HG02678 (cell line): ENCODE measurements around the gene CBX8.
A peak's percentile ranks its signal among the peaks of the same experiment; 100 is the strongest.

Experiments used
- ATAC-seq: cut with Tn5 transposase; IDR thresholded peaks from one replicate; pipeline ENCODE4 v1.9.1; 2021; ENCODE audit warnings: mild to moderate bottlenecking, moderate library complexity; ENCODE audit not compliant: unreplicated experiment

CBX8 gene

DNA sequence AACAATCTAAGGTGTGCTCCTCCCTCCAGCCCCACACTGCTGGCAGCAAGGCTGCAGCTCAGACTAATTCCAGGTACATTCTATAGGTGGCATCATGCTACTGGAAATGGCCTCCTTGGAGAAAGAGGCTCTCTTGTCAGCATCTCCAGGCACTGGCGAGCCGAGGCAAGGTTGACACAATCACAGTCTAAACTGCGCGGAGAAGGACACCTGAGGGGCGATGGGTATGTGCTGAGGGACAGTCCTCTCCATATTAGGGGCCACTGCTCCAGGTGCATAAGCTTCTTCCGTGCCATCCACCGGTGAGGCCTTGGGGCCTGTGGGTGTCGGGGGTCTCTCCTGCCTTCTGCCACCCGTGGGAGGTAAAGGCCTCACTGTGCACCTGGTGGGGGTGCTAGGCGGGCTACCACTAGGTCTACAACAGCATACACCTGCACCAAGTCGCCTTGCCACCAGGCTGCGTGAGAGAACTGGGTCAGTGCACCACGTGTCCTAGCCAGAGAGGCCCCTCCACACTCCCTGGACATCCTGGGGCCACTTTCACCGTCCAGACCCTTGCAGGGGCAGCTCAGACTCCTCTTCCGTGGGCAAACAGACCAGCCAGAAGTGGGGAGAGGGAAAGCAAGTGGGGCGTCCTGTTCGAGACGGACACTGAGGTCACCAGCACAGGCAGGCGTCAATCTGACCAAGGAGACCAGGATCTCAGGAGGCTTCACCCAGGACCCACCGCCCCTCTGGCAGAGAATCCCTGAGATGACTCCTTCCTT lies 12.1 kb upstream of the CBX8 start:
- no peak for ATAC-seq

DNA sequence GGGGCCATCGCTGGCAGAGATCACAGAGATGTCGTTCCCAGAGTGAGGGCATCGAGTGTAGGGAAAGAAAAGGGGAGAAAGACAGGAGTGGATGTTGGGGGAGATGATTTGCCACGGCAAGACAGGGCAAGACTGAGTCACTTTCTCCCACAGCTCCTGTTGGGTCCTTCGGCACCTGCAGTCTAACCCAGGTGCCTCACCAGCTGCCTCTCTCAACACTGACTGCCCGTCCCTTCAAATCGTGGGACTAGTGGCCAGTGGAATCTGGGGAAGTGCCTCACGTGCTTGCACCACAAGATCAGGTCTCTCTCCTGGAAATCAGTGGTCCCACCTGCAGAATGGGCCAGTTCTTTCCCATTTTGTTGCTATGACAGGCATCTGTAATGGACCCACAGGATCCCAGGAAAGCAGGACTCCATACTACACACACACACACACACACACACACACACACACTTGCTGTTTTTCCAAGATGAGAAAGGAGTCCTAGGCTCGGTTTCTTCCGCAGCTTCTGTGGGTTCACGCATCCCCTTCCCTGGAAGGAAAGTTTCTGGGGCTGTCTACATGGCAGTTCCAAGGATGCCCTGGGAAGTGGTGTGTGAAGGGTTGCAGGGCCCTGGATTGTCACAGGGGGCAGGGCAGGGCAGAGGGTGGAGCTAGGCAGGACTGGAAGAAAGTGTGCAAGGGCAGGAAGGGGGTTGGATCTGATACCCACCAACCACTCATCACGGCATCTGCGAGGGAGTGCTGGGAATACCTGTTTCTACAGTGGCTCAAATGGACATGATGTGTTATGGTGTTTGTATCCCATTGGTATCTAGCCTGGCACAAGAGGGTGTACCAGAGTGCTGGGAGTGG lies 10.2 kb upstream of the CBX8 start:
- ATAC-seq = no peak

DNA sequence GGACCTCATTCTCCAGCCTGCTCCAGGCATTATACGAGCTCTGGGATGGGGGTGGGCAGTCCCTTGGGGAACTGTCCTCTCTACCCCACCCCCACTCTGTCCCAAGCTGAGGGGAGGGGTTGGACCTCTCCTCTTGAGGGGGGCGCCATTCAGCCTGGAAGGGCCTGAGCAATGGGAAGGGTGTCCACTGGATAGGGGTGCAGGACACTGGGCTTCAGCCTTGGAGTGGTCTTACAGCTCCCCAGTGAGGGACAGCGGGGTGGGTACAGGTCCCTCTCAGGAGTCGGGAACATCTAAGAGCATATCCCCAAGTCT lies 9.5 kb upstream of the CBX8 start:
- no peak for ATAC-seq

DNA sequence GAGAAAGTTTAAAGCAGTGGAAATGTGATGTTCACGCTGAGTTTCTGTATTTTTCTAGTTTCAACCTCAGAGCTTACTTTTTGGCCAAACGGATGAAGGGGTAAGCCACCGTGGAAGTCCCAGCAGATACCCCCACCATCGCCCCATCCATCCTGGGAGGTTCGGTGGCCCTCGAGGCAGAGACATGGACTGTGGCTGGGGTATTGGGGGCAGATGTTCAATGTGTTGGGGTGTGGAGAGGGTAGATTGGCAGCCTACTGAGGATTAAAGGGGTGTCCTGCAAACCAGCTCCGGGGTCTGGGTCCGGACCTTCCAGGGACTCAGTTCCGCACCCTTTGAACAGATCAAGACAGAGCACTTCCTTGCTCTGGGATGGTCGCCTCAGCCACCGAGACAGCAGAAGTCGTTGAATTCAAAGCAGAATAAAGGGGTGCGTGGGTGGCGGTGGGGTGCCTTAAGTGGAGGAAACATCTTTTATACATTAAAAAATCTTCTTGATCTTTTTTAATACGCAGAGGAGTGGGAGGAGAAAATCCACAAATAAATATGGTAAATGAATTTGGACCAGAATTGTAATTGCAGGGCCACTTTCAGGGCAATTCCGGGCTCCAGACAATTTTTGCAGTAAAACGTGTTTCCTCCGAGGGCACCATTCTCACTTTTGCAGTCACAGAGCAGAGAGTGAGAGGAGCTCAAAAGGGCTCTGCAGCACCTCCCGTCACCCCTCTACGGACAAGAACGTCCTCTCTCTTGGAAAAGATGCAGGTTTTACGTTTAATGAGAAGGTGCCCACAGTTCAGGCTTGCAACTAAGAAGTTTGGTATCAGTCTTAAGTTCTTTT lies 8.2 kb upstream of the CBX8 start:
- no peak for ATAC-seq

DNA sequence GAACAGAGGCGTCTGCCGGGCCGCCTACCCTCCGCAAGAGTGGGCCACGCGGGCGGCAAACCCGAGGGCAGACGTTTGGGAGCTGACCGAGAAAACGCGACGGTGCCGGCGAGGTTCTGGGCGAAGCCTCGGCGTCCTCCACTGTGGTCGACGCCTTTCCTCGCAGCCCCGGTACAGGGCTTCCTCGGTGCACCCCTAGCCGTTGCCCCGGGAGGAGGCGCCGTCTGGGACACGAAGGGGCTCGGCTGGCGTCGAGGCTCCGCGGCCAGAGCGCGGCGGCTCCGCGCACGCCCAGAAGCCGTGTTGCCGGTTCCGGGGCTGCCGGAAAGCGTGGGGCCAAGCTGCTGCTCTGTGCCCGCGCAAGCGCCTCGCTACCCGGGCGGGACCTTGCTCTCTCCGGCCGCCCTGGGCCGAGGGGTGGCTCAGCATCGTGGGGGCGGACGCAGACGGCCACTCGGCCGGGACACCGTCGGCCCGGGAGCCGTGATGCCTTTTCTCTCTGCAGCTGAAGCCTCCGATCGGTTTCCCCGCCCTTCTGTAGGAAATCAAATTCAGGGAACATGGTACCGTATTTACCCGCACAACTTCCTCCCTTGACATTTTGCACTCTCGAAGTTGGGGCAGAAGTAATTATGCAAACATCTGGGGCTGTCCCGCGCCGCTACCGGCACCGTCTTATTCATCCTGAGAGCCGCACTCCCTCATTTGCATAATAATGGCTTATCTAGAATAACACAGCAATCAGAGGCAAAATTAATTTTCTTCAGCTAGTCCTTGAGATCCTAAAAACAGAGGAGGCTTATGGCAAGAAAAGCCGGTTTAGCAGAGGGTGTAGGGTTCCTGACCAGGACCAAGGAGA lies 7.3 kb upstream of the CBX8 start:
- ATAC-seq = peak; percentile 63

DNA sequence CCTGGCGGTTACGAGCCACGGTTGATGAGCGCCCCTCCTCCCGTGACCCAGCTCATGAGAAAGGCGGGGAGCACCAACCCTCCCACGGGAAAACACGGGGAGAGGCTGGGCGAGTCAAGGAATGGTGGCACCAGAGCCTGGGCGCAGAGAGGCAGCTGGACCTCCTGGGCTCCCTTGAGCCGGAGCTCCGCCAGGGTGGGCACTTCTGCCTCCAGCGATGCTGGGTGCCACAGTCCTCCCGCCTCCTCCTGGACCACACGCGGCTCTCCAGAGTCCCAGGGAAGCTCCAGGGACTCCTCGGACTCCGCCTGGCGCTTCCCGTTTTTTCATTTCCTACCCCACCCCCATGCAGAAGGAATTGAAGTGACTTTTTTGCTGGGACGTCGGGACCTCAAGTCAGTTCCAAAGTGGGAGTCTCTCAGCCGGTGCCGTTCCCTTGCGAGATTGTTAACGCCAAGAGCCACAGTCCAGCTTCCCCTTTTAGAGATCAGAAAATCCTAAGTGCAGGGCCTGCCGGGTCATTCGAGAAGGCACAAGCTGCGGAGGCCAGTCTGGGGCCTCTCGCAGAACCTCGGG lies 6.6 kb upstream of the CBX8 start:
- ATAC-seq = no peak

DNA sequence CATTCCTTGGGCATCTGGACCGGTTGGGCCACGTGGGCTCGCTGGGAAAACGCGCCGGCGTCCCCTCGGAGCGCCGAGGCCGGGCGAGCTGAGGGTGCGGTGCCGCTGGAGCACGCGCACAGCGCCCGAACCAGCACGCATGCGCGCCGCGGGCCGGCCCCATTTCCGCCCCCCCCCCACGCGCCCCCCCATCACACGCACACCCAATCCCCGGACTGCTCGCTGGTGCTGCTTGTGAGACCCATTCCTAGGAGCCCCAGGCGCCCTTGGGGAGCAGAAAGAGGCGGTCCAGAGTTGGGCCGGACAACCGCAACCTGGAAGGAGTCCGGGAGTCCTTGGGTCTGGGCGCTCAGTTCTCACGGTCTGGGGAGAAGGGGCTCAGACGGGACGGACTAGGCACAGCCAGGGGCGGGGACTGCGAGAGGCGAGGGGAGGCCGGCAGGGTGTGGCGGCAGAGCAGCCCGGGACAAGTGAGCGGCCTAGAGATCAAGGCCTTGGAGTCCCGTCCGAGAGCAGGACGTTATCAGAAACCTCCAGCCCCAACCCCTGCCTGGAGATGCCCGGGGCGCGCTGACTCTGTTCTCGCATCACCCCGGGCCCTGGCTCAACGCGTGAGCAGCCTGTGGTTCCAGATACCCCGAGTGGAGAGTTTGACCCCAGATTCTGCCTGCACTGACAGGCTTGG lies 6.0 kb upstream of the CBX8 start:
- no peak for ATAC-seq

DNA sequence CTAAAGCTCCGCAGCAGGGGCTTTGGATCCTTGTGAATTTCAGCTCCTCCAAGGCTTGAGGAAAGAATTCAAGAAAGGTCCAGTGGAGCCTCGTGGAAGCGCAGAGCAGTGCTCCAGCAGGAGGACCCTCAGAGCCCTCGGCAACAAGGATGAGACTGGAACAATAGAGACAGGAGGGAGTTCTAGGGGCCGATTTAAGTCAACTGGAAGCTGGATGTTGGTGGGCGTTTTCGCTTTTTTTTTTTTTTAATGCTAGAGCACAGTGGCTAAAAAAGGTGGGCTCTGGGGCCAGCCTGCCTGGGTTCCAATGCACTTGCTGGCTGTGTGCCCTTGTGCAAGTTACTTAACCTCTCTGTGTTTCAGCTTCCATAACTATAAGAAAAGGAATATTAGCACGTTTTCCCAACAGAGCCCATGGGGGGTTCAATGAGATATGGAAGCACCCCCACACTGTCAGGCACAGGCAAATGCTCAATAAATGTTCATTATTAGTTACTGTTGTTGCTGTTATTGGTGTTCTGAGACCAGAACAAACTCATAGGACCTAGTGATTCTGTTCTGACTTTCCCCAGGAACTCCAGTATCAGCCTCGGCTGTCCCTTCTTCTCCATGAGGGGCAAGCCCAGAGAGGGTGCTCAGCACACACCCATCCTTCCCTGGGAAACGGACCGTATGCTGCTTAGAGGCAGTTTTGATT lies 5.3 kb upstream of the CBX8 start:
- no peak for ATAC-seq

DNA sequence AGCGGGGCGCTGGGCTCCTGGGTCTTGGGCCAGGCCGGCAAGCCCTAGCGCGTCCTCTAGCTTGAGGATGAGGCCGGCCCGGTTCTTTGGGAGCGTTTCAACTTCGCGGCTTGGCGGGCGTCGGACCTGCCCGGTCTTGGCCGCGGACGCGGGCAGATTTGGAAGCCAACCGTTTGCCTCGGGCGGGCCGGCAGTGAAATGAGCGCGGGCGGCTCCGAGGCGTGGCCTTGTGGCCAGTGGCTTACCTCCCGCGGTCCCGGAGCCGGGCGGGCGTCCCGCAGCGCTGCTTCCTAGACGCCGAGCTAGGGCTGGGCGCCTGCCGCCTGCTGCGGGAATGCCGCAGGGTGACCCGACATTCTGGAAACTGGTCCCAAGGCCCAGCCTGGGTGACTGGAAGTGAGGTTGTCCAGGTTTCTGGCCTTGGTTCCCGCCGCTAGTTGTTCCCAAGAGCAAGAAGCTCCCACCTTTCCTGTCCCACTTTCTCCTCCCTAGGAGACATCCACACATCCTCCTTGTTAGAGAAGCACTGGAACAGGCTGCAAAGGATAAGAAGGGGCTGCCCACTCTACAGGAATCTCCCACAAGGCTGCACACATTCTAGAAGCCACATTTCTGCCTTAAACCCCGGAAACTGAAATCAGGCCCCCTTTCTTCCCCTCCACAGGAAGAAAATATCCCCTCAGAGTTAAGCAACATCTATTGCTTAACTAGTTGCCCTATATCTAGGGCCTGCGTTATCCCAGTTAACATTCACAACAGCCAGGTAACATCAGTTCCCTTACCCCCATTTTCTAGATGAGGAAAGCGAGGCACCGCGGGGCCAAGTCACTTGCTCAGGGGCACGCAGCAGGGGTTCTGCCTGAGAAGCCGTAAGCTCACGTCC lies 4.5 kb upstream of the CBX8 start:
- ATAC-seq = no peak

DNA sequence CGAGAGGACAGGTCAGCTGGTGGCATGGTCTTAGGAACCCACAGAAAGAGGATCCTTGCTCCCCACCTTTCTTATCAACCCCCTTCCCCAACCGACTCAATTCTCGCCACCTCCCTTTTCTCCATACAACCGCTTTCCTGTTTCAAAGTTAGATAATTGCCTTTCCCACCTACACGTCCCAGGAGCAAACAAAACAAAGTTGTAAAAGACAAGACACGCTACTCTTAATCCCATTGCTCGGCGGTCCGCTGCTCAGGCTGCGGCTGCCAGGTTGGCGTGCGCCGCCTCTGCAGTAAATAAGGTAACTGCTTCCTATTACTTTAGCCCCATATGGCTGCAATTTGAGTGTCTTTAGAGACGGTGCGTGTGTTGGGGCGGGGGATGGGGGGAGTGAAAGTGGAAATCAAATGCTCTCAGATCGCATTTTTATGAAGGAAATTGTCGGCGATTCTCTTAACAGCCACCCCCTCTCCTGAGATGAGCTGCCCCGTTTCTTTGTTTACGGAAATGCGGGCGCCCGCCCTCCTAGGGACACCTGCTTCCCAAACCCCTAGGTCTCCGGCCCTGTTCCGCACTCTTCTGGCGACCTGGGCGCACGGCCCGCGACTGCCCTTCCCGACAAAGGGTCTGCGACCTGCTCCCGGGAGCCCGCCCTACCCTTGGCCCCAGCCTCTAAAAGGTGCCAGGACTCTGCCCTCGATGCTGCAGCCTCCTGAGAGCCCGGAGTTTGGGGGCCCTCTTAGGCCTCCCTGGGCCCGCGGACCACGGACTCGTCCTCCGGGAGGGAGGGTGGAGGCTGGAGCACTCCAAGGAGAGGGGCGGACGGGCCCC lies 3.7 kb upstream of the CBX8 start:
- ATAC-seq = no peak

DNA sequence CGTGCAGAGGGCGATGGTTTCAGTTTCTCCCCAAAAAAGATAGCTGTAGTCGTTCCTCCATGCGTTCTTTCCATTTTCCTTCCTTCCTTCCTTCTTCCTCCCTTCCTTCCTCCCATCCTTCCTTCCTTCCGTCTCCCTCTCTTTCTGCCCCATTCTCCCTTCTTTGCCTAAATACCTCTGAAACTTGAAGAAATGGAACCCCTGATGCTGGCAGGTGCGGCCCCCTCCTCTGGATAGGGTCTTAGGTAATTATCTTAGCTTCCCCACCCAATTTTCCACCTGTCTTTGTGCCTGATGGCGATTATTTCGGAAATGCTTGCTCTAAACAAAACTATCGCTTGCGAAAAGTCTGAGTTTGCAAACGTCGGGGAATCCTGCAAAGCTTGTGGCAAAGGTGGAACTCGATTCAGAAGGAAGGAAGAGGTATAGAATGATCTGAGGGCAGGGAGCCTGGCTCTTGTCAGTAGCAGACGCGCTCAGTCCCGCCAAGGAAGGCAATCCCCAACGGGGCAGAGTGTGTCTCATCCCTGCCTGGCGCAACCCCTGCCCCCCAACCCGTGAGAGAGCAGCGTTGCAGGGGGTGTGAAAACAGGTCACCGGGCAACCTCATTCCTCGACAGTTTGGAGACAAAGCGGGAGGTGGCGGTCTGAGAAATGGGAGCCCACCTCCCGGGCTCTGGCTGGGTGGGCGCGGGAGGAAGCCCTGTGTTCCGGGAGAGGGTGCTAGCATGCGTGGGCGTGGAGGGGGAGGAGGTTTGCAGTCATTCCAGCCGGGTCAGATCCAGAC lies 2.9 kb upstream of the CBX8 start:
- no peak for ATAC-seq

DNA sequence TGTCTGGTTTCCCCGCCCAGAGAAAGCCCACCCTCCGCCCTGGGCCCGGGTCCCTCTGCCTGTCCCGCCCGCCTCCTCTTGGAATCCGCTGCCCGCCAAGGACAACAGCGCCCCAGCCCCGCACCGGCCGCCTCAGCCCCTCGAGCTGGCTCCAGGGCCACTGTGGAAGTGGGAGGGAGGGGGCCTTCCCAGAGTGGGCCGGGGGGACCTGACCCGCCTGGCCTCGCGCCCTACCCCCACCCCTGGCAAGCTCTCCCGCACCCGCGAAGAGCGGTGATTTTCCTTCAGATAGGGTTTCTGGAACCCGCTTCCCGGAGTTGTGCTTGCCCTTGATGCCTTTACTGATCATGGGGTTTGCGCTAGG lies 2.3 kb upstream of the CBX8 start:
- ATAC-seq = no peak

DNA sequence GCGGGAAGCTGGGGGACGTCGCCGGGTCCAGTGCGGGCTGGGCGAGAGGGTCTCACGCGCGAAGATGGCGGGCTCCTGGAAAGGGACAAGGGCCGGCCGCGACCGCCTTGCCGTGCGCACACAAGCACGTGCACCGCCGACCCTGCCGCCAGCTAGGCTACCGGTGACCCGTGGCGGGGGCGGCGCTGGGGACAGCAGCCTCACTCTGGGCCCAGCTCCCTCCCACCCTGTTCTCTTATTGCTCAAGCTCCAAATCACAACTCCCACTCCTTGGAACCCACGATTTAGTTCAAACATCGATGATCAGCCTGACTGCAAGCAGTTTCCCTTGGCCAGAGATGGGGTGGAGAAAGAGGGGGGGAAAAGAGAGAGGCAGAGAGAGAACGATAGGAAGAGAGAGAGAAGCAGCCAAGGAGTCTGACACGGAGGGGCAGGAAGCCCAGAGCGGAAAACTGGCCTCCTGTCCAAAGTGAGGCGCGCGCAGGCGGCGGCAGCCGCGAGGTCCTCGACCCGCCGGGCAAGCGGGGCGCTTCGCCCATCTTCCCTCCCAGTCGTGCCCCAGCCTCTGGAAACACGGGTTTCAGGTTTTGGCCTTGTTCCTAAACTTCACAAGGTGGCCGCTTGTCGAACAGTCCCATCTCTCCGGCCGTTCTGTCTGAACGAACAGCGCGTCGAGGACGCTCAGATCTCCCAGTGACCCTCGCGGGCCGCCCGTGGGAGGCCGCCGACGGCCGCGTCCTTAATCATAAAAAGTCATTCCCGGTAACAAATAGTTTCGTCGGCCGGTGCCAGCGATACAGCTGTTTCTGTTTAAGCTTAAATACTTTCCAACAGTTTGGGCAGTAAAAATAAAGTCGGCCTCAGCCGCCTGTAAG lies 1.7 kb upstream of the CBX8 start:
- no peak for ATAC-seq

DNA sequence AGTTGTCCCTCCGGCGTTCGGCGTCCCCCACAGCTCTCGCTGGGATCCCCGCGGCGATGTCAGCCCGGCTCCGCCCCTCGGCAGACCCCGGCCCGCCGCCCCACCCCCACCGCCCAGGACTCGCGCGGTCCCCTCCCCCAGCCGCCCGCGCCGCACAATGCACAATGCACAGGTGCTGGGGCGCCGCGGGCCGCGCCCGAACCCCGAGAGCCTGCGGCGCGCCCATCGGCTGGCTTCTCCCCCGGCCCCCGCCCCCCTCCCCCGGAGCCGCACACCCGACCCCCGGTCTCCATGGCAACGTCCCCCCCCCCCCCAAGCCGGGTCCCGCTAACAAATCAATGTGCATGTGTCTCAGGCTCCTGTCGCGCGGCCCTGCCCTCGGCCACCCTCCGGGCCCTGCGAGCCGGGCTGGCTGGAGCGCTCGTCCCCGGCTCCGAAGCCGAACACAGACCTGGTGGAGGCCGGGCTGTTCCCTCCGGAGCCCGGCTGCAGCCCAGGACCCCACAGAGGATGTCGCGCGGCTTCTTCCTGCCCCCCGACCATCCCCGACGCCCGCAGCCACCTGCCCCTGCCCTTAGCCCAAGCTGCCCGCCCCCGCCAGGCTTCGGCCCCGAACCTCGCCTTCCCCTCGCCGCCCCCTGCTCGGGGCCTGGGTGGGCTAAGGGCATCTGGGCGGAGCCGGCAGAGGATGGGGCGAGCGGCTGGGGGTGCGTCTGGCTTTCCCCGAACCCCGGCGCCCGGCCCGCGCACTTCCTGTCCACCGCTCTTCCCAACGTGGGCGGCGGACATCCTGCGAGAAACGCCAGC lies 818 bp upstream of the CBX8 start:
- ATAC-seq = no peak

DNA sequence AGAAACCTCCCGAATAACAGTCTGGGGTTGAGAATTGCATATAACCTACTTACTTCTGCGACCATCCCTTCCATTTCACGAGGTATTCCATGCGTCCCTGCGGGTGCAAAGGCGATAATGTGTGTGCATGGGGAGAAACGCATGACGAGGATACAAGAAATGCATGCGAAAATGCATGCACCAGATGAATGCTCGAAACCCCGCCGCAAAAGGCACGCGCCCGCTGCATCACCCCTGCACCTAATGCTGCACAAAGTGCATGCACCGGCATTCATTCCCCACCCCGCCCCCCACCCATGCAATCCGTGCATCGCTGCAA lies 474 bp downstream of the CBX8 start:
- no peak for ATAC-seq
